HG03039 (cell line): Measurements from ENCODE around the gene FNBP1.
"Not testable (repeated sequence)": the region's sequence is repeated elsewhere in the genome, so short reads cannot be mapped to it uniquely, and the experiment has no call there.

Source experiments
- ATAC-seq: cut with Tn5 transposase; IDR thresholded peaks from one replicate; pipeline ENCODE4 v1.9.1; 2021; ENCODE audit warnings: mild to moderate bottlenecking, moderate library complexity; ENCODE audit not compliant: unreplicated experiment

Gene FNBP1

GRCh38 chr9:129895376-129896268, 147.4 kb downstream of the FNBP1 start:
- ATAC-seq, result no peak

- no peak for ATAC-seq
These were observed 148.7 kb downstream of the FNBP1 start for GRCh38 chr9:129894120-129894823.

GRCh38 chr9:129891569-129891968, 151.4 kb downstream of the FNBP1 start:
- ATAC-seq, result no peak

- ATAC-seq, result not testable (repeated sequence)
These were observed 152.2 kb downstream of the FNBP1 start for GRCh38 chr9:129890718-129891299.

- ATAC-seq, result no peak
These were observed 152.9 kb downstream of the FNBP1 start for GRCh38 chr9:129889941-129890717.

GRCh38 chr9:129889122-129889940, 153.7 kb downstream of the FNBP1 start:
- ATAC-seq, result no peak

GRCh38 chr9:129888293-129889121, 154.5 kb downstream of the FNBP1 start:
- peak; percentile 47 for ATAC-seq

- ATAC-seq, result no peak
These were observed 155.4 kb downstream of the FNBP1 start for GRCh38 chr9:129887334-129888292.

- ATAC-seq, result no peak
These were observed 156.5 kb downstream of the FNBP1 start for GRCh38 chr9:129886226-129887174.

- peak; percentile 24 for ATAC-seq
These were observed 157.3 kb downstream of the FNBP1 start for GRCh38 chr9:129885670-129886106.

- no peak for ATAC-seq
These were observed 157.8 kb downstream of the FNBP1 start for GRCh38 chr9:129885018-129885669.

GRCh38 chr9:129884220-129885017, 158.6 kb downstream of the FNBP1 start:
- ATAC-seq, result peak; percentile 33

GRCh38 chr9:129881547-129882324, 161.3 kb downstream of the FNBP1 start:
- no peak for ATAC-seq

- no peak for ATAC-seq
These were observed 162.1 kb downstream of the FNBP1 start for GRCh38 chr9:129880654-129881546.
